Left kidney (tissue), 8 donors: ENCODE measurements around the gene PUS3. TPM values are rescaled to one million over a fixed set of nuclear protein-coding genes. Genes with fewer than 3 reads are reported as not detected.

Experiments used
- DNase-seq: peaks from one replicate; pipeline ENCODE4 v3.0.0-alpha.2; 2013
- long read RNA-seq, 8 donors: transcript quantifications; one replicate each; lab custom pipeline, GENCODE V29; 2026
- polyA plus RNA-seq: library from polyadenylated mRNA; unstranded; fragments of 120-200 nt; gene quantifications from one replicate; pipeline ENCODE4 v1.2.1, GENCODE V29; 2013; ENCODE audit not compliant: insufficient read length

Gene PUS3
- 20.0 TPM for polyA plus RNA-seq
- long read RNA-seq, donor 1, partial matches to known transcripts: 0 of 4 reads
- long read RNA-seq, donor 1, other reads (novel, unspliced or antisense): 0 of 4 reads
- long read RNA-seq, donor 2, partial matches to known transcripts: 0 of 6 reads
- long read RNA-seq, donor 2, other reads (novel, unspliced or antisense): 0 of 6 reads
- long read RNA-seq, donor 3, partial matches to known transcripts: 0 of 4 reads
- long read RNA-seq, donor 3, other reads (novel, unspliced or antisense): 0 of 4 reads
- long read RNA-seq, donor 4: 0 reads
- long read RNA-seq, donor 5, transcript PUS3-201 (4 exons, 1,843 nt): major isoform, 5 of 7 reads
- long read RNA-seq, donor 5, partial matches to known transcripts: 0 of 7 reads
- long read RNA-seq, donor 5, other reads (novel, unspliced or antisense): 0 of 7 reads
- long read RNA-seq, donor 6, transcript PUS3-201 (4 exons, 1,843 nt): major isoform, 5 of 6 reads
- long read RNA-seq, donor 6, partial matches to known transcripts: 0 of 6 reads
- long read RNA-seq, donor 6, other reads (novel, unspliced or antisense): 0 of 6 reads
- long read RNA-seq, donor 7, transcript PUS3-203 (3 exons, 1,792 nt): major isoform, 5 of 9 reads
- long read RNA-seq, donor 7, partial matches to known transcripts: 0 of 9 reads
- long read RNA-seq, donor 7, other reads (novel, unspliced or antisense): 0 of 9 reads
- long read RNA-seq, donor 8, partial matches to known transcripts: 0 of 5 reads
- long read RNA-seq, donor 8, other reads (novel, unspliced or antisense): 0 of 5 reads

DNA sequence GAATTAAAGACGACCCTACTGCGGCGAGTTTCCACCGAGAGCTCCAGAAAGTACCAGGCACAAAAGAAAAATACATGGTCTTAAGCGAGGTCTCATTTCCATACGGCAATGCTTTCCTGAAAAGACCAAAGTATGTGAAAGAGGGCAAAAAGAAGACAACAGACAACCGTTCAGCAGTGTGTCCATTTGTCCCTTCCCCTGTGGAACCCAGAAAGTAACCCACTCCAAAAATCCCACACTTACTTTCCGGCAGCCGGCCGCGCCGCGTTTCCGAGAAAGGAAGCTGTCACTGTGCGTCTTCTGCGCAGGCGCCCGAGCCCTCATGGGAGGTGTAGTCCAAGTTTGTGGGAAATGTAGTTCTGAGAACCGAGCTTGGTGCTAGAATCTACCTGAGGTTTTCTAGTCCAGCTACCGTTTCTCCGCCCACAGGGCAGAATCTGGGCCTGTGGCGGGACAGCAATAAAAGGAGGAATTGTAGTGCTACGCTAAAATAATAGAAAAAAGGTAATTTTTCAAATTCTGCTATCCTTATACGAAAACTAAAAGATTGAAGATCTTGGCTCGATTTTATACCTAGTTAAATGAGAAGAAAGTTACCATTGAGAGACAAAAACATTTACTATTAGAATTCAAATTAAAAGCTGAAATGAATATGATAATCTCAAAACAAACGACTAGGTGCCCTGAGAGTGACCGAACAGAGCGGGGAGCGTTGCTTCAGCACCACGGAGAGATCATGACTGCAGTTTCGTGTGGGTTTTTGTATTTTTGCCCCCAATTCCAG, at the start of gene PUS3:
TSS of gene PUS3 (minus strand) at position 280 of the 784 bp plus-strand sequence. CDS start 6,922 bp downstream, outside the sequence.
- DNase-seq: peak; percentile 88

DNA sequence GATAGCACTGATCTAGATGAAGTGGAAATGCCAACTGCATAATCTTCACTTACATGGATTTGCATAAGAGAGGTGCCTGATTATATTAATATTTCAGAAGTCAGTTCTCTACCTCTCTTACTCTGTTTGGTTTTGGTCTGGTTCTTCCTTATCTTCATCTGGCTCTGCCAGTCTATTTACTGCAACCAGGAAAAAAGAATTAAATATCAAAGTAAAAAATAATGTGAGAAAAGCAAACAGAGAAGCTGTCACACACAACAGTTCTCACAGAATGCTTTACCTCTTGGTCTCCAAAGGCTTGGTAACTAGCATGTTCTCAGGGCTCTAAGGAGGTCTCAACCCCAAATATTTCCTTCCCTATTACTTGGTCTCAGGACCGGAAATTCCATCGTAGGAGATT, 49.6 kb upstream of the PUS3 start:
- no peak for DNase-seq

- no peak for DNase-seq
These were observed 48.7 kb upstream of the PUS3 start for GRCh38 chr11:125951731-125952130.

DNA sequence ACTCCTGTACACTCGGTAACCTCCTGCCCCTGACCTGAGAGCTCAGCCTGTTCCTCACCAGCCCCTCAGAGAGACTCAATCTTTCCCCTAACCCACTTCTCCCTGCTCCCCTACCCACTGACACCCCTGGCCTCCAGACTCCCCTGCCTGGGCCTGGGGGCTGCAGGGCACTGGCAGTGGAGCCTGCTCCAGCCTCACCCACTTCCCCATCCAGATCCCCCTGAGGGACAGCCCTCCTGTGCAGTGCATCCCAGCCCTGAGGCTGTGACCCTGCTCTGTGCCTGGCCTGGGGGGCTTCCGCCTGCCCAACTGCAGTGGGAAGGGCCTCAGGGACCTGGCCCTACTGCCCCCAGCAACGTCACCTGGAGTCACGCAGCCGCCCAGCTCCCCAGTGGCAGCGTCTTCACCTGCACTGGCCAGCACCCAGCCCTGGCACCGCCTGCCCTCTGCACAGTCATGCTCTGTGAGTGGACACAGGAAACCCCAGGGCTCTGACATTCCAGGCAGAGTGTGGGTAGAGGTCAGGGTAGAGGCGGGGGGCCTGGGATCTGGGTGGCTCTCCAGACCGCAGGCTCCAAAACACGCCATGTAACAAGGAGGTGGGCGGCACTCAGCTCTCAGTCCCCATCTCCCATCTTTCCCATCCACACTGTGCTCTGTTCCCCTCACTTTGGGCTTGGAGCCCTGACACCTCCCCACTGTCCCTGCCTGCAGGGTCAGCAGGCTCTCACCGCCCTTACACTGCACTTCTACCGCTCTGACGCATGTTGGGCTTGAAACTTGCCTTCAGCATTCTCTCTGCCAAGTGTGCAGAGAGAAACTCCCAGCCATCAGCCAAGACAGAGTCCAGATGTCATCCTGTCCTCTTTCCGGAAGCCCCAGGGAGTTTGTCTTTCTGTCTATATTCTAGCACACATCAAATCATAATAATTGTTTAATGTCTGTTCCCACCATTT, 48.0 kb upstream of the PUS3 start:
- DNase-seq: peak; percentile 18

DNA sequence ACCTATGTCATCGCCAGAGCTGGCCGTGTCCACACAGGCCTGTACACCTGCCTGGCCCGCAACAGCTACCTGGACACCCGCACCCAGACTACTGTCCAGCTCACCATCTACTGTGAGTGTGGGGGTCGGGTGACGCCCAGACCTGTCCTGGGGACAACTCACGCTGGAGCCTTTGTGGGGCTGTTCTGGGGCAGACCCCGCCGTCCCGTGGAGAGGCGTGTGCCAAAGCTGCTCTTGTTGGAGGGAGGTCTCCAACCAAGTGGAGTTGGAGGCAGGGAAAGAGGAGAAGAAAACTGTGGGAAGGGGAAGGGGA, 47.1 kb upstream of the PUS3 start:
- no peak for DNase-seq

DNA sequence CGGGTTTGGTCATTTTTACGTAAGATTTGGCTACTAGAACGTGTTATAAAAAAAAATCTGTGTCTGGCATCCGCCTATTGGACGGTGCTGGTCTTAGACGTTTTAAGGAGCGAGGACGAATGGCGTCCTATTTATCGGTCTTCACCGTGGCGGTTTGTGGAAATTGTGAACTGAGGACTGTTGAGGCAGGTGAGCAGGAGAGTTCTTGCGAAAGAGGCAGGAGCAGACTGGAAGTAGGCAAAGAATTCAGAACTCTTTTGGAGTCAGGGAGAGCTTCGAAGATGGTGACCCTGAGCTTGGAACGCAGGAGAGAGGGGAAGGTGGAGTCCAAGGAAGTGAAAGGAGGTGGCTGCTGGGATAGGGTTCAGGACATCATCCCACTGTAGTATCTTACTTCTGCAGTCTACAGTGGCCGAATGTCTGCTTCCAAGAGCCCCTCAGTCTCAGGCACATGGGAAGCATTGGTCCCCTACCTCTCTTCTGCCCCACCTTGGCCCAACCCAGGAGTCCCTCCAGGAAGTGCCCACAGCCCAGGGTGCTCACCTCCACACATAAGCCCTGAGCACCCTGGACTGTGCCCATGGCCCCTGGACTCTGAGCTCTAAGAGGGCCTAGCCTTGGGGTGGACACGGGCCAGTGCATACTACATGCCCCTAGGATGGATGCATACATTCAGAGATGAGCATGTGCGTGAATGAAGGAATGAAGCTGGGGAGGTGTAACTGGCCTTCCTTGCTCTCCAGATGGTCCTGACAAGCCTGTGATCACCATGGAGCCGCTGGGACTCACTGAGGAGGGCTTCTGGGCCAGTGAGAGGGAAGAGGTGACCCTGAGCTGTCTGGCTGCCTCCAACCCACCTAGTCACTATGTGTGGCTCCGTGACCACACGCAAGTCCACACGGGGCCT, 46.5 kb upstream of the PUS3 start:
- no peak for DNase-seq

DNA sequence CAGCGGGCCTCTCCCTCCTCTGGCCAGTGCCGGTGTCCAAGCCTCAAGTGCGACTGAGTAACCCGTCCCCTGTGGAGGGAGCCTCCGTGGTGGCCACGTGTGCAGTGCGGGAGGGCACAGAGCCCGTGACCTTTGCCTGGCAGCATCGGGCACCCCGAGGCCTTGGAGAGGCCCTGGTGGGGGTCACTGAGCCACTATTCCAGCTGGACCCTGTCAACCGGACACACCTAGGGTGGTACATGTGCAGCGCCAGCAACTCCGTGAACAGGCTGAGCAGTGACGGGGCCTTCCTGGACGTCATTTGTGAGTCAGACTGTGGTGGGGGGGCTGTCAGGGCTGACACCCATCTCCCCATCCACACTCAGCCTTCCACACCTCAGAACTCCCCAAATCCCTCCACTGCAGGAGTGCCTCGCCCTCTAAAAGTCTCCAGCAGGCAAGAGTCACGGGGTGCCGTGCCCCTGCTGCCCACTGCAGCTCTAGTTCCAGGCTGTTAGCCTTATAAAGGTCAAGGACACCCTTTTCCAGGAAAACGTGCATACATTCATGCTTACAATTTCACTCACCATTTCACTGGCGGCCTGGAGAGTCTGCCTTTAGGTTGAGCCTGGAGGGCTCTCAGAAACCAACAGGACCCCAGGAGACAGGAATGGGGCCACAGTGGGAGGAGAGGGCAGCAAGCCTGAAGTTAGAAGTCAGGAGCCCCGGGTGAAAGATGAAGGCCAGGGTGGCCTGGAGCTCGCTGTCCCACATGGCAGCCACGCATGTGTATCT, 45.5 kb upstream of the PUS3 start:
- no peak for DNase-seq

DNA sequence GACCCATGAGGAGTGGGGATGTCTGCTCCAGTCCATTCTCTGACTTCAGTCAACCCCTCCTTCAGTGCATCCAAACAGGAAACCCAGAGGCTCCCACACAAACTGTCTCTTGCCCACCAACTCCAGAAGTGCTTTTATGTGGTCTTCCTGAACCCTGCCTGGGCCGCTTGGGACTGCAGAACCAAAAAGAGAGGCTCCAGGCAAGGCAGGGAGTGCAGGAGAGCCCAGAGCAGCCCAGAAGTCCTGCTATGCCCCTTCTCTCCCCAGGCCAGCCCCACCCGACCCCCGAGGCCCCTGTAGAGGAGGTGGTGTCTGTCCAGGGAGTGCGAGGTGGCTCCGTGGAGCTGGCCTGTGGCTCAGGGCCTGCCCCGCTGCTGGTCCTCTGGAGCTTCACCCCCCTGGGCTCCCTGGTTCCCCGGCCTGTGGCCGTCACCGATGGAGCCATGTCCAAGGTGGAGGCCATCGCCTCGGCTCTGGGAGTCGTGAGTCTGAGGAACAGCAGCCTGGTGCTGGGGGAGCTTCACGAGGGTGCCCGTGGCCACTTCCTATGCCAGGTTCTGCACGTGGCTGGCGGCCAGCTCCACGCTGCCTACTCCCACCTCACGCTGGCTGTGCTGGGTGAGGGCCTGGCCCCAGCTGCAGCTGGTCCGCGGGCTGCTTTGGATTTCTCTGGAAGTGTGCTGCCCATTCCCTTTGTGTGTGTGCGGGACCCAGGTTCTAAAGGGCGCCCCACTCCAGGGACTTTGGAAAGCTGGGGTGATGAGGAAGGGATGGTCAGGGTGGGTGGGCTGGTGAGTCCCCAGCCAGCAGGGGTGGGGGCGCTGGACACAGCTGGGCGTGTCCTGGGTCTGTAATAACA, 44.6 kb upstream of the PUS3 start:
- DNase-seq: no peak

DNA sequence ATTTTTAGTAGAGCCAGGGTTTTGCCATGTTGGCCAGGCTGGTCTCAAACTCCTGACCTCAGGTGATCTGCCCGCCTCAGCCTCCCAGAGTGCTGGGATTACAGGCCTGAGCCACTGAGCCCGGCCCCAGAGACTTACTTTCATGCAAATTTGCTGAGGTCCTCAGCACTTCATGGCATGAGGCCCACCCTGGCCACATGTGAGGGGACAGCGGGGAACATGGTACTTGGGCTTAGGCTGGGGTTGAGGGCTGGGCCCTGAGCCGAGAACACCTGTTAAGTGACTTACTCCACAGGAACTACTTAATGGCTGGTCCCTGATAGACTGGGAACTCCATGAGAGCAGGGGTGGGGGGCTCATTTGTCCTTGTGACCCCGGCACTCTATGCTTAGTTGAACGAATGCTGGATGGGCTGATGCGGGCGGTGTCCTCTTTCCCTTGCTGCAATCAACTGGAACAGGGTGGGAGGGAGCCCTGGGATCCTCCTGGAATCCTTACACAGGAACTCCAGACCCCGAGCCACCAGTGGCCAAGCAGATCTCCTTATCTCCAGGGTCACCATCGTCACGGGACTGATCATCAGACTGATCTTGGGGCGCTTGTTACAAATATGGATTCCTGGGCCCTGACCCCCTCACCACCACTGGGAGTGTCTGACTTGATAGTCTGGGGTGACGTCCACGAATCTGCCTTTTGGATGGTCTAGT, 43.9 kb upstream of the PUS3 start:
- DNase-seq: no peak

DNA sequence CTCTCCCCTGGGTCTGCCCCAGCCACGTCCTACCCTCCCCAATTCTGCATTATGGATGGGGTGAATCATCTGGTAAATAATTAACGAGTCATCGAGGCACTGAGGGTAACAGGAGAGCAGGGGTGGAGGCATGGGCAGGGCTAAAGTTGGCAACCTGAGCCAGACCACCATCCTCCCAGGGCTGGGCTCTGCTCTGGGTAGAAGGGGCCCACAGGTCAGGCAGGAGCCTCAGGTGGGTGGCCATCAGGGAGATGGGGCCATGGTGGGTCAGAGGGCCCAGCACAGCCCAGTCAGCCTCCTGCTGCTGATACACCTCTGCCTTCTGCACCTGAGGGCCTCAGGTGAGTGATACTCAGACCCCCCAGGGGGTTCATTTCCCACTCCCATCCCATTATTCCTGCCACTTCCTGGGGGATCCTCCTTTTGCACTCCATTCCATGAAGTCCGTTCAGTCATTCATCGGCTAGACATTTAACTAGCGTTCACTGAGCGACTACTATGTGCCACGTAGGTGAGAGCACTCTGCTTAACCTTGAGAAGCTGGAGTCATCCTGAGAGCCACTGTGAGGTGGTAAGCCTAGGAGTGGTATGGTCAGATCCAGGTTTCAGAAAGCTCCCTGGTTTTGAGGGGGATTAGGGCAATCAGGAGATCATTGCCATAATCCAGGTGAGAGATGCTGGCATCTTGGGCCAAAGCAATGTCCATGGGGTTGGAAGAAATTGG, 43.0 kb upstream of the PUS3 start, which contains the start of gene VSIG10L2:
TSS of gene VSIG10L2 (plus strand) at position 248 of the 724 bp plus-strand sequence. CDS start at position 260, 12 bp downstream.
- no peak for DNase-seq

DNA sequence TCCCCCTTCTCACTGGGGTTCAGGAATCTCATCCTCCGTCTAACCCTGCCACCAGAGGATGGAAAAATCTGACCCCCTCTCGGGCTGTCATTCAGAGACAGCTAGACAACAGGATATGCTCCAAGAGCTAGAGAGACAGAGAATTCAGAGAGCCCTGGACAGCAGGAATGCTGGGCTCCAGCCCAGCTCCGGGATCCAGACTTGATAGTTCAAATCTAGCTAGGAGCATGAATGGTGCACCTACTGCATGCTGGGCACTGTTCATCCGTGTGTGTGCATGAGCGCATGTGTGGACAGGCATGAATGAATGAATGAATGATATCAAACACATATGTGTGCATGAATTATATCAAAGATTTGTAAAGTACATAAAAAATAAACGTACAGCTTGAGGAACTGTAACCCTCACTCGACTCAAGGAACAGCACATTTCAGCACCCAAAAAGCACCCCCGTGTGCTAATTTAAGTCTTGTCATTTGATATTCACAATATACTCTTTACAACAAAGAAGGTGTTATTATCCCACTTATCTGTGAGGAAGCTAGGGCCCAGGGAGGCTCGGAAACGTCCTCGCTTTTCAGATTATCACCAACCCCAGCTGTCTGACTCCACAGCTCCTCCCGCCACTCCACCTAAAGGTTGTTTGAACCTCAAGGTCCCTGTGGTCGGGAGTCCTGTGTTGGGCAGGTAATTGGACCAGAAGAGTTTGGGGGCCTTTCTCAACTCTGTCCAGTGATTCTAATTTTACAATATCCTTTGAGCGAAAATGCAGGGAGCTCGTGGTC, 42.2 kb upstream of the PUS3 start:
- DNase-seq: no peak

DNA sequence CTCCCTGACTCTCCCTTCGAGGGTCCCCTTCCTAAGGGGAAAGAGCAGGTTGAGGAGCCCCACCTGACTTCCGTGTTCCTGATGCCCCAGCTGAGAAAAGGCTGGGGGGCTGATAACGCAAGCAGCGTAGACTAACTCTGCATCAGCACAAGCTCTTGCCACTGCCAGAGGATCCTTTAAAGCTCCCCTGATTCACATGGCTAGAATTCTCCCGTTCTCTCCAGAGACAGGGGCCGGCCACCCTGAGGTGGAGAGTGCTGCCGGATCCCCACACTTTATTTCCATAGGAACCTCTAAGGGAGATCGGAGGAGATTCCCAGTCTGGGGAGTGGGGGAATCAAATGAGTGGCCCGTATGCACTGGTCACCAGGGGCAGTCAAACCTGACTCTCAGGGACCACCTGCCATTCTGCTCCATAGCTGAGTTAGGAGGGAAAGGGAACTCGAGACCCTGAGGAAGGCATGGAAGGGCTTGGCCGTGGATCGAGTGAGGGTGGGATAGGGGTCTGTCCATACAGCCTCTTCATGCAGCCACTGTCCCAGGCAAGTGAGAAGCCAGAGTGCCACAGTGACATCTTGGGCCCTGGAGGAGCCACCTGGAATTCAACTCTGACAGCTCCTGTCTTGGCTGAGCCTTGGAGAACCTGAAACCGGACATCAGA, 41.5 kb upstream of the PUS3 start:
- no peak for DNase-seq

- DNase-seq: no peak
These were observed 40.8 kb upstream of the PUS3 start for GRCh38 chr11:125943661-125944349.

DNA sequence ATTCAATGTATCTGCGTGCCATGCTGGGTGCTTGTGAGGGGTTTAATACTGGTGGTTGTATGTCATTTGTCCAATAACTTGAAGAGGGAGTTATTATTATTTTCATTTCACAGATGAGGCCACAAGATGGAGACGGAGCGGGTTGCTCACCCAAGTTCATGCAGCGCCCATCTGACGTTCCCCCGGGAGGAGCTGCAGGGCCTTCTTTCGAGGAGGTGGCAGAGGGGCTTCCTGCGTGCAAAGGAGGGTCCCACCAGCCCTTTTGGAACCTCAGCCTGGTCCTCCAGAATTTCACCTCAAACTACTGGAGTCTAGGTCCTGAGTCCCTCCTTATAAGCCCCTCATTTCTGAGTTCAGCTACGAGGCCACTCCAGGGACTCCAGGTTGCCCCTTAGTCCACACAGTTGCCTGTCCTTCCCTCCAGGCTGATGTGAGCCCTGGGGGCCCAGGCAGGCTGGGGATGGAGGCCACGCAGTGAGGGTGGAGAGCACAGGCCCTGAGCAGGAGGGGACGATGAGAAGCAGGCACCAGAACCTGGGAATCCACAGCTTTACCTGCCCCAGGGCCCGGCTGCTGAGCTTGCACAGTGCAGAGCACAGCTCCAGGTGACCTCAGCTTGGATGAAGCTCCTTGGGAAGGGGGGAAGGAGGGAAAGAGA, 39.9 kb upstream of the PUS3 start:
- no peak for DNase-seq
